Epithelial cell of prostate (primary cell): ENCODE measurements around the gene TNFRSF9.
"Not testable (repeated sequence)": the region's sequence is repeated elsewhere in the genome, so short reads cannot be mapped to it uniquely, and the experiment has no call there.

Source experiments
- DNase-seq: peaks from one replicate; pipeline ENCODE4 v3.0.0-alpha.2; 2011; ENCODE audit warnings: low read depth, low spot score
- H3K27ac ChIP-seq: fragments of 450-650 bp; 2 replicates; pipeline ENCODE4 v1.5.1; 2017; ENCODE audit warnings: mild to moderate bottlenecking

TNFRSF9 gene

GRCh38 chr1:7961216-7962013 lies 20.8 kb upstream of the TNFRSF9 start, which contains the start of gene PARK7:
TSS of gene PARK7 (plus strand) at chr1:7961711. CDS start at chr1:7962786, 1,075 bp downstream.
- H3K27ac ChIP-seq = peak within 1 kb of the TSS; percentile 75
- peak; percentile 95 for DNase-seq

DNA sequence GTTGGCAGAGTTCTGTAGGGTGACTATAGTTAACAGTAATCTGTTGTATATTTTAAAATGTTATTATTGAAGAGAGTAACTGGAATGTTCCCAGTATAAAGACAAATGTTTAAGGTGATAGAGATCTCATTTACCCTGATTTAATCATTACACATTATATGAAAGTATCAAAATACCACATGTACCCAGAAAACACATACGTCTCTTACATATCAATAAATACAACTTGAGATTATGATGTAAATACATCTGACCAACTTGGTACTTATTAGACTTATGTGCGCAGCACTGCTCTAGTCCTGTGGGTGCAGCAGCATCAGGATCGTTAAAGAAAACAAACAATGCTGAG lies 20.2 kb upstream of the TNFRSF9 start:
- peak overlapping the region; percentile 75 for H3K27ac ChIP-seq
- DNase-seq = no peak

DNA sequence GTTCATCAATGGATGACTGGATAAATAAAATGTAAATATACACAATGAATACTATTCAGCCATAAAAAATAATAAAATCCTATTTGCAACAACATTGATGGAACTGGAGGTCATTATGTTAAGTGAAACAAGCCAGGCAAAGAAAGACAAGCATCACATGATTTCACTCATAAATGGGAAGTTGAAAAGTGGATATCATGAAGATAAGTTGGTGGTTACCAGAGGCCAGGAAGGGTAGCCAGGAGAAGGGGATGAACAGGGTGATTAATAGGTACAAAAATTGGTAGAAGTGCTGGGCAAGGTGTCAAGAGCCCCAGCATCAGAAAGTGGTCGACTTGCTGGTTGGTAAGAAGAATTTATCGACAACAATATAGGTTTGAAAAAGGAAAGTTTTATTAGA lies 19.5 kb upstream of the TNFRSF9 start:
- no peak overlapping the region for H3K27ac ChIP-seq
- DNase-seq = no peak

DNA sequence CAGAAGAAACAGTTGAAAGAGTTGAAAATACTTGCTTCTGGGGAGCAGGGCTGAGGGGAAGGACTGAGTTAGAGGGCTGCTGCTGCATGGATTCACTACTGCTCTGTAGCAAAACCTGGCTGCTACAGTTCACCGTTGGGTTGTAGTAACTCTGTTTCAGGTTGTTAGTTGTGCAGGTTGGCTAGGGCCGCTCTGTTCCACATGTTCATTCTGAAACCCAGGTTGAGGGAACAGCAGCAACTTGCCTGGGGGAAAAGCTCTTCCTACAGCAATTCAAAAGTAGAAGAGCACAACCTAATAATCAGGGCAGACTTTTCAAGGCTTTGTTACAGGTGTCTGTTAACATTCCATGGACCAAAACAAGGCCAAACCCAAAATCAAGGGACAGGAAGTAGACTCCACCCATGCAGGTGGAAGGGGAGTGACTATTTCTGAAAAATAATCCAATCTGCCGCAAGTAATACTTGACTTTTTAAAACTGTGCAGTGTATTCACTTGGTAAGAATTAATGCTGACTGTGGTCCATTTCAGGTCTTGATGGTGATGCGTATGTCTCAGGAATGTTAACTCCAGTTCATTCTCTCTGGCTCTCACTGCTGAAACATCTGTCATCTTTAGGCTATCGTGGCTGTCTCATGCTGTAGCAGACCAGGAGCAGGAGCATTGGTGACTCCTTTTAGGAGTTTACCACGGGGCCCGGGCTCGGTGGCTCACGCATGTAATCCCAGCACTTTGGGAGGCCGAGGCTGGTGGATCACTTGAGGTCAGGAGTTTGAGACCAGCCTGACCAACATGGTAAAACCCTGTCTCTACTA lies 15.8 kb upstream of the TNFRSF9 start:
- no peak overlapping the region for H3K27ac ChIP-seq
- no peak for DNase-seq

GRCh38 chr1:7954683-7955082 lies 14.0 kb upstream of the TNFRSF9 start:
- no peak for DNase-seq
- H3K27ac ChIP-seq = peak overlapping the region; percentile 40

GRCh38 chr1:7953850-7954609 lies 13.4 kb upstream of the TNFRSF9 start:
- no peak for DNase-seq
- H3K27ac ChIP-seq = peak overlapping the region; percentile 40

GRCh38 chr1:7952791-7953190 lies 12.2 kb upstream of the TNFRSF9 start:
- H3K27ac ChIP-seq, DNase-seq: not testable (repeated sequence)

DNA sequence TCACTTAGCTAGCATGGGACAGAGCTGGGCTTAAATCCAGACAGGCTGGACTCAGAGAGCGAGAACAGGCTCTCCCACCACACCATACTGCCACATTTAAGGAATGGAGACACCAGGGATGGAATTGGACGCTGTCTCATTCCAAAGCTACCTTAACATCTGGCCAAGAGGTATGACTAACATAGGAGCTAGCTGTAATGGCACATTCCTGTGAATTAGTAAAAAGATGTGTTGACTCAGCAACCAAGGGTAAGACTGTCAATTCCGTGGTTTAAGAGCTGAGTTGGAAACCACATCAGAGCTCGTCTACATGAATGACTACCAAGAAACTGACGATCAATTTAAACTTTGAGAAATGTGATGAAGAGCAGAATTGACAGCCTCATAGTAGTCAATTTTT lies 8.3 kb upstream of the TNFRSF9 start:
- H3K27ac ChIP-seq = no peak overlapping the region
- DNase-seq = peak; percentile 58

GRCh38 chr1:7943251-7943650 lies 2.6 kb upstream of the TNFRSF9 start:
- no peak for DNase-seq

DNA sequence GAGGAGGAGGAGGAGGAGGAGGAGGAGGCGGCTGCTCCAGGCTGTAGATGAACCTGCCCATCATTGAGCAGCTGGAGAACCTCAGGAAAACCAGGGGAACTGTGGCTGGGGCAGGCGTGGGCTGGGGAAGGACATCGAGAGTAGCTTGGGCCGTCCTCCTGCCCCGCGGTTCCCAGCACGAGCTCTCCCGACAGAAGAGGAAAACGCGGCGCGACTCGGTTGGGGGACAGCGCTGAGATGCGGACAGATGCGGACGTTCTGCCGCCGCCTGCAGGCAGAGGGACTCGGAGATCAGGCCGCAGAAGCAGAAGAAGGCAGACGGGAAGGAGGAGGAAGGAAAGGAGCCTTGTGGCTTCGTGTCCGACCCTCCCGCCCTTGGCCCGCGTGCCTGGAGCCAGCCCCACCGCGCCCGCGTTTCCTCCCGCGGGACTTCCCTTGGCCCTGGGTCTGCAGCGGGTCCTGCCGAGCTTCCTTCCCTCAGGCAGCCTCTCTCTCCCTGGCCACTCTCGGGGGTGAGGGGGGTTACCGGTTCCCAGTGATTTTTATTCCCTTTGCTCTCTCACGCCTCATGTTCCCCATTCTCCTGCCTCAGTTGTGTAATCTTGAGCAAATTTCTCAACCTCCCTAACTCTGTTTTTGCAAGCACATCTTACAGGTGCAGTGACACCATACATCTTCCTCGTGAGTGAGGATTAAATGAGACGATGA lies 1.7 kb upstream of the TNFRSF9 start:
- H3K27ac ChIP-seq = no peak overlapping the region
- DNase-seq = no peak

More at GRCh38 chr1:7943251-7943650, 2.6 kb upstream of the TNFRSF9 start:
- no peak overlapping the region for H3K27ac ChIP-seq

GRCh38 chr1:7941437-7941793 lies 776 bp upstream of the TNFRSF9 start:
- DNase-seq = no peak
- H3K27ac ChIP-seq = no peak overlapping the region

- DNase-seq = no peak
- no peak overlapping the region for H3K27ac ChIP-seq
These were observed 605 bp downstream of the TNFRSF9 start for GRCh38 chr1:7940034-7940433.

GRCh38 chr1:7938070-7938469 lies 2.6 kb downstream of the TNFRSF9 start:
- no peak overlapping the region for H3K27ac ChIP-seq
- DNase-seq = no peak

GRCh38 chr1:7932524-7933138 lies 8.0 kb downstream of the TNFRSF9 start:
- no peak for DNase-seq
- no peak overlapping the region for H3K27ac ChIP-seq

DNA sequence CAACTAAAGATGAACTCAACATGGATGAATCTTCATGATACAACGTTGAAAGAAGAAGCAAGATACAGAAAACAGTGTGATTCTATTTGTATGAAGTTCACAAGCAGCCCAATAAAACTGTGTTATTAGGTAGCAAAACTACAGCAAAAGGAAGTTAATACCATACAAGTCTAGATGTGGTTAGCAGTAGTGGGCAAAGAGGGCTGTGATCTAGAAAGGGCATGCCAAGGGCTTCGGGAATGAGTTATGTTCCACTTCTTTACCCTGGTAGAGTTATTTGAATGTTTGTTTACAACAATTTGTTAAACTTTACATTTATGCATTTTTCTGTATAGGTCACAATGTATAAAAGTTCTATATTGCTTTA lies 9.2 kb downstream of the TNFRSF9 start:
- no peak overlapping the region for H3K27ac ChIP-seq
- no peak for DNase-seq

- no peak for DNase-seq
- no peak overlapping the region for H3K27ac ChIP-seq
These were observed 9.8 kb downstream of the TNFRSF9 start for GRCh38 chr1:7930645-7931445.

GRCh38 chr1:7929637-7930036 lies 11.0 kb downstream of the TNFRSF9 start:
- no peak for DNase-seq
- H3K27ac ChIP-seq = no peak overlapping the region

DNA sequence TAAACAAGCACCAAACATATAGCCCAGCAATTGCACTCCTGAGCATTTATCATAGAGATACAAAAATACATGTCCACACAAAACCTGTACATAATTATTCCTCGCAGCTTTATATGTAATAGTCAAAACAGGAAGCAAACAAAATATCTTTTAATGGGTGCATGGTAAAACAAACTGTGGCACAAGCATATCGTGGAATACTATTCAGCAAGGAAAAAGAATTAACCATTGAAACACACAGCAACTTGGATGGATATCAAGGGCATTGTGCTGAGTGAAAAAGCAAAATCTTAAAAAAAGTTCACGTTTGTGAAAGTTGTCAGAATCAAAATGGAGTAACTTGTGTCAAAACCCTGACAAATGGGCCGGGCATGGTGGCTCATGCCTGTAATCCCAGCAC lies 12.4 kb downstream of the TNFRSF9 start:
- H3K27ac ChIP-seq = no peak overlapping the region
- DNase-seq = no peak

DNA sequence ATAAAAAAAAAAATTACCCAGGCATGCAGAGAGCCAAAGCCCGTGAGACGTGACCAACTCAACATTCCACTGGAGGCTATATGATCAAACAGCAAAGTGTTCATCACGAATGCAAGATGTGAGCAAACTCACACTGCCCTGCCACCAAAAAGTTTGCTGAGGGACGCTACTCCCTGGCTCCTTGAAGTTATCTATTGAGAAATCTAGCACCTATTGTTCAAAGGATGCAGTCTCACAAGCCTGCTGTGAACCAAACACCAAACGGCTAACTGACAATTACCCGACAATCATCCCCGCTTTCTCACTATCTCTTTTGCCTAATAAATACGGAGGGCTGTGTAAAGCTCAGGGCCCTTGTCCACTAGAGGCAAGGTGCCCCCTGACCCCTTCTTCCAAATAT lies 13.6 kb downstream of the TNFRSF9 start:
- DNase-seq, H3K27ac ChIP-seq: not testable (repeated sequence)
